HEK293 (cell line): ENCODE results near the gene DPRX.
"Not testable (repeated sequence)": the region's sequence is repeated elsewhere in the genome, so short reads cannot be mapped to it uniquely, and the experiment has no call there.

Experiments
- CTCF ChIA-PET: fragments of 350-600 bp; formaldehyde crosslinking; extraction: SDS; loops from one replicate; lab custom pipeline; 2021; ENCODE audit warnings: antibody characterized with exemption; lab: Yijun Ruan, JAX
- POLR2A ChIA-PET: fragments of 300-600 bp; formaldehyde crosslinking; extraction: SDS; loops from one replicate; lab custom pipeline; 2020; ENCODE audit warnings: antibody characterized with exemption, inconsistent platforms; lab: Yijun Ruan, JAX
- H3K27ac ChIP-seq: fragments of 200-500 bp; sonication (Bioruptor generic); 2 replicates; pipeline ENCODE4 v1.5.1; 2014; ENCODE audit warnings: low read depth, low read length, control low read depth, inconsistent platforms; ENCODE audit errors: extremely low read depth
- H3K36me3 ChIP-seq, 2 experiments: fragments of 200-500 bp in 1 of 2; sonication (Bioruptor generic) in 1 of 2; 1 replicate in 1 of 2; 2 replicates in 1 of 2; pipeline ENCODE4 v1.5.1; 2014 to 2017; ENCODE audit warnings: inconsistent platforms in 2 of 2, low read length in 2 of 2; ENCODE audit not compliant: control insufficient read depth in 2 of 2, insufficient read depth in 1 of 2
- H3K4me1 ChIP-seq: fragments of 200-500 bp; sonication (Bioruptor generic); 2 replicates; pipeline ENCODE4 v1.5.1; 2014; ENCODE audit warnings: mild to moderate bottlenecking, low read length, inconsistent platforms; ENCODE audit not compliant: control insufficient read depth, insufficient read depth
- H3K4me3 ChIP-seq: 2 replicates; pipeline ENCODE4 v1.5.1; 2011; ENCODE audit warnings: low read depth, mild to moderate bottlenecking, control low read depth, low read length, moderate library complexity
- H3K9me3 ChIP-seq: fragments of 200-500 bp; sonication (Bioruptor generic); 2 replicates; pipeline ENCODE4 v1.5.1; 2014; ENCODE audit warnings: low read depth, low read length, inconsistent platforms; ENCODE audit not compliant: control insufficient read depth, insufficient read depth
- BCL11B ChIP-seq: fragments of 450-650 bp; formaldehyde crosslinking; IDR thresholded peaks from 2 replicates; pipeline ENCODE4 v1.5.1; 2016; ENCODE audit warnings: low read depth, missing biosample characterization, missing genetic modification characterization
- HOXA7 ChIP-seq: sonication (generic); formaldehyde crosslinking; IDR thresholded peaks from 2 replicates; pipeline ENCODE4 v1.8.1; 2022; ENCODE audit warnings: missing genetic modification reagents, borderline replicate concordance
- KLF10 ChIP-seq: fragments of 450-650 bp; IDR thresholded peaks from 2 replicates; pipeline ENCODE4 v1.5.1; 2018; ENCODE audit warnings: missing biosample characterization, mild to moderate bottlenecking, missing genetic modification characterization
- PBX3 ChIP-seq: sonication (generic); formaldehyde crosslinking; IDR thresholded peaks from 2 replicates; pipeline ENCODE4 v1.8.1; 2022; ENCODE audit warnings: mild to moderate bottlenecking, moderate library complexity, missing genetic modification reagents
- ZBTB26 ChIP-seq: fragments of 450-650 bp; formaldehyde crosslinking; optimal IDR thresholded peaks from 2 replicates; pipeline ENCODE3; 2016; ENCODE audit warnings: missing biosample characterization, mild to moderate bottlenecking, missing genetic modification characterization
- ZNF112 ChIP-seq: fragments of 450-650 bp; formaldehyde crosslinking; IDR thresholded peaks from 2 replicates; pipeline ENCODE4 v1.5.0; 2017; ENCODE audit warnings: missing biosample characterization, missing genetic modification characterization
- ZNF114 ChIP-seq: fragments of 450-650 bp; formaldehyde crosslinking; IDR thresholded peaks from 2 replicates; pipeline ENCODE4 v1.5.0; 2017; ENCODE audit warnings: missing biosample characterization, missing genetic modification characterization
- ZNF214 ChIP-seq: fragments of 450-650 bp; formaldehyde crosslinking; IDR thresholded peaks from 2 replicates; pipeline ENCODE4 v1.5.1; 2017; ENCODE audit warnings: missing biosample characterization, mild to moderate bottlenecking, missing genetic modification characterization, borderline replicate concordance
- ZNF350 ChIP-seq: fragments of 450-650 bp; formaldehyde crosslinking; IDR thresholded peaks from 2 replicates; pipeline ENCODE4 v1.5.0; 2017; ENCODE audit warnings: missing biosample characterization, mild to moderate bottlenecking, missing genetic modification characterization
- ZNF37A ChIP-seq: fragments of 450-650 bp; IDR thresholded peaks from 2 replicates; pipeline ENCODE4 v1.5.1; 2018; ENCODE audit warnings: missing biosample characterization, missing genetic modification characterization
- ZNF391 ChIP-seq: fragments of 450-650 bp; formaldehyde crosslinking; IDR thresholded peaks from 2 replicates; pipeline ENCODE4 v1.5.1; 2016; ENCODE audit warnings: low read depth, missing biosample characterization, missing genetic modification characterization, borderline replicate concordance
- ZNF473 ChIP-seq: fragments of 450-650 bp; formaldehyde crosslinking; IDR thresholded peaks from 2 replicates; pipeline ENCODE4 v1.5.1; 2017; ENCODE audit warnings: missing biosample characterization, missing genetic modification characterization
- ZNF639 ChIP-seq: fragments of 450-650 bp; formaldehyde crosslinking; IDR thresholded peaks from 2 replicates; pipeline ENCODE4 v1.5.1; 2016; ENCODE audit warnings: missing biosample characterization, missing genetic modification characterization
- ZNF830 ChIP-seq: fragments of 450-650 bp; IDR thresholded peaks from 2 replicates; pipeline ENCODE4 v1.5.0; 2018; ENCODE audit warnings: missing biosample characterization, missing genetic modification characterization, low read depth, mild to moderate bottlenecking, moderate library complexity

DPRX gene

GRCh38 chr19:53668804-53669203 lies 37.0 kb downstream of the DPRX start:
- CTCF ChIA-PET, POLR2A ChIA-PET, H3K36me3 ChIP-seq: not testable (repeated sequence)

GRCh38 chr19:53670345-53670744 lies 38.5 kb downstream of the DPRX start:
- POLR2A ChIA-PET: no interaction called here

More at GRCh38 chr19:53668804-53669203, 37.0 kb downstream of the DPRX start:
- not testable (repeated sequence) for H3K27ac ChIP-seq, H3K4me3 ChIP-seq, H3K9me3 ChIP-seq, H3K4me1 ChIP-seq

GRCh38 chr19:53671663-53672062 lies 39.9 kb downstream of the DPRX start:
- CTCF ChIA-PET: no interaction called here

More at GRCh38 chr19:53670345-53670744, 38.5 kb downstream of the DPRX start:
- CTCF ChIA-PET: no interaction called here
- H3K4me1 ChIP-seq: no peaks in the 10 kb centered on the region
- no peaks in the 10 kb centered on the region; a peak in 1 of 3 replicates for H3K36me3 ChIP-seq
- no peak overlapping the region for H3K27ac ChIP-seq
- TF ChIP-seq ZNF214 (tag by site-specific recombination) (no peak), ZNF473 (no peak), ZNF37A (no peak), ZNF350 (tag by site-specific recombination) (no peak), ZNF639 (no peak), HOXA7 (CRISPR knock-in tag) (no peak), ZBTB26 (tag by site-specific recombination) (no peak), ZNF391 (tag by site-specific recombination) (no peak), ZNF112 (tag by site-specific recombination) (no peak), ZNF830 (no peak)
- TF ChIP-seq, all 188 proteins: peak for 0
- no peak overlapping the region for H3K4me3 ChIP-seq
- H3K9me3 ChIP-seq: no peaks in the 10 kb centered on the region

More at GRCh38 chr19:53671663-53672062, 39.9 kb downstream of the DPRX start:
- Histone ChIP-seq H3K4me3 (no peak overlapping the region), H3K27ac (no peak overlapping the region), H3K4me1 (no peaks in the 10 kb centered on the region), H3K9me3 (no peaks in the 10 kb centered on the region), H3K36me3 (no peaks in the 10 kb centered on the region; a peak in 1 of 3 replicates)
- POLR2A ChIA-PET: no interaction called here
- TF ChIP-seq ZNF114 (tag by site-specific recombination) (no peak), PBX3 (CRISPR knock-in tag) (no peak), KLF10 (no peak), BCL11B (tag by site-specific recombination) (no peak)
